ENCODE data around the gene LRFN4. TPM values are rescaled to one million over a fixed set of nuclear protein-coding genes. Genes with fewer than 3 reads are reported as not detected.
A peak's percentile ranks its signal among the peaks of the same experiment; 100 is the strongest.

Gene LRFN4
- total RNA-seq, 1 experiment from 2014 or later: 56.7 TPM

DNA sequence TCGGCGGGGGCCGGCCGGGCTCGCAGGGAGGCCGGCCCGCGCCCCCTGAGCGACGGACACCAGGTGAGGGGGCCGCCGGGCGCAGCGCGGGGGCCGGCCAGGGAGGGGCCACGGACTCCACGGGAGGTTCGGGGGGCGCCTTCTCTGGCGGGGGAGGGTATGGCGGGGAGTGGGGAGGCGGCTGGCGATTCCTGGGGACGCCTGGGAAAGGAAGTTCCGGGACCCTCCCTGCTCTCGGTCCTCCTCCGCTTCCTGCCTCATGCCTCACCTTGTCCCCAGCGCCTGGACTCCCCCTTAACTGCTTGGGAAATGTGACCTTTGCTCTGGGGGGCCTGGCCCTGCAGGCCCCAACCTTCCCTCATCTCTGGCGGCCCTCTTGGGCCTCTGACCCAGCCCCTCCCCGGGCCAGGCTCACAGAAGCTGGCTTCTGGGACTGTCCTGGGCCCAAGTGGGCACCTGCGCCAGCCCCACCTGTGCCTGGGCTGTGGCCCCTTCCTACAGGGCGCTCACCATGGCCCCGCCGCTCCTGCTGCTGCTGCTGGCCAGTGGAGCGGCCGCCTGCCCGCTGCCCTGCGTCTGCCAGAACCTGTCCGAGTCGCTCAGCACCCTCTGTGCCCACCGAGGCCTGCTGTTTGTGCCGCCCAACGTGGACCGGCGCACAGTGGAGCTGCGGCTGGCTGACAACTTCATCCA is 516 bp downstream of the LRFN4 start:
- intact Hi-C loops (cut with micrococcal nuclease; ENCODE audit: unreplicated experiment): no loop called here
- POLR2A ChIA-PET: no interaction called here

GRCh38 chr11:66857927-66858185 is 992 bp downstream of the LRFN4 start:
- intact Hi-C loops (cut with micrococcal nuclease; ENCODE audit: unreplicated experiment): no loop called here
- H3K9me3 ChIP-seq (ENCODE audit: control insufficient read depth, insufficient read depth, low read depth, low read length): no peaks in the 10 kb centered on the region
- BruUV-seq (replicated peaks): no TSS peak
- H3K36me3 ChIP-seq (ENCODE audit: control insufficient read depth, insufficient read depth, low read length): no peaks in the 10 kb centered on the region
- peaks cover 22% of the 10 kb centered on the region for H3K4me1 ChIP-seq (ENCODE audit: control insufficient read depth, insufficient read depth, low read length)
- in situ Hi-C loops (cut with HindIII; ENCODE audit: low pct_unique_long_range_greater_than_20kb, low sequenced_read_pairs): no loop called here
- DNase-seq (ENCODE audit: low read depth, low spot score) (no peak), ATAC-seq (peak; percentile 0; the same call in 1 of the 2 replicates)
- ChIA-PET CTCF (no interaction called here), POLR2A (no interaction called here)
- H3K27ac ChIP-seq (ENCODE audit: low read length): peak overlapping the region; percentile 82; the same call in 1 of the 2 replicates
- TF ChIP-seq POLR2AphosphoS5 (IDR thresholded peaks at IDR 0.05; ENCODE audit: low read depth, low read length) (0 out of 2 replicates have a peak, but pooled peaks have one; percentile 35), REST (IDR thresholded peaks at IDR 0.05; ENCODE audit: insufficient read depth in 1 of 2, low read depth in 2 of 2, low read length in 1 of 2) (no peak)
- H3K27me3 ChIP-seq (ENCODE audit: control insufficient read depth, insufficient read depth, low read length): no peaks in the 10 kb centered on the region
- H3K4me3 ChIP-seq (ENCODE audit: low read depth in 2 of 2, low read length in 2 of 2): peak overlapping the region; percentile 77 to 79

More for the DNA sequence above, 516 bp downstream of the LRFN4 start:
- in situ Hi-C loops (cut with HindIII; ENCODE audit: low pct_unique_long_range_greater_than_20kb, low sequenced_read_pairs): no loop called here
- Histone ChIP-seq H3K4me3 (ENCODE audit: low read depth in 2 of 2, low read length in 2 of 2) (peak overlapping the region; percentile 77 to 79), H3K27ac (ENCODE audit: low read length) (peak overlapping the region; percentile 82), H3K4me1 (ENCODE audit: control insufficient read depth, insufficient read depth, low read length) (peaks cover 22% of the 10 kb centered on the region), H3K27me3 (ENCODE audit: control insufficient read depth, insufficient read depth, low read length) (no peaks in the 10 kb centered on the region), H3K9me3 (ENCODE audit: control insufficient read depth, insufficient read depth, low read depth, low read length) (no peaks in the 10 kb centered on the region), H3K36me3 (ENCODE audit: control insufficient read depth, insufficient read depth, low read length) (no peaks in the 10 kb centered on the region)
- CTCF ChIA-PET: no interaction called here
- DNase-seq (ENCODE audit: low read depth, low spot score): no peak
- peak; percentile 8 for ATAC-seq
- TSS peak; percentile 77 for BruUV-seq (replicated peaks)
- TF ChIP-seq SIN3A (IDR thresholded peaks at IDR 0.05; ENCODE audit: borderline replicate concordance, insufficient read depth, low read depth, low read length) (no peak; the same call in 1 of the 2 replicates), TCF7L2 (IDR thresholded peaks at IDR 0.05; ENCODE audit: low read depth, low read length) (no peak), REST (IDR thresholded peaks at IDR 0.05; ENCODE audit: insufficient read depth in 1 of 2, low read depth in 2 of 2, low read length in 1 of 2) (0 out of 4 replicates have a peak, but pooled peaks of 1 of the 2 experiments have one; percentile 14)
